Uterus (tissue), 2 donors: ENCODE results near the gene STAG2.

Source experiments
- CTCF ChIP-seq, 4 experiments: fragments of 200-600 bp in 2 of 4; fragments of 450-650 bp in 2 of 4; sonication (generic) in 2 of 4; IDR thresholded peaks; one replicate each; pipeline ENCODE4 v1.5.1; 2016 to 2019; ENCODE audit warnings: antibody characterized with exemption in 4 of 4, mild to moderate bottlenecking in 2 of 4, moderate library complexity in 1 of 4
- POLR2A ChIP-seq, 2 donors: fragments of 450-650 bp; IDR thresholded peaks; one replicate each; pipeline ENCODE4 v1.6.1; 2016; ENCODE audit warnings: antibody characterized with exemption in 2 of 2, mild to moderate bottlenecking in 1 of 2, moderate library complexity in 1 of 2

GRCh38 chrX:124117325-124117724 is 155.8 kb downstream of the STAG2 start:
- no peak for TF ChIP-seq CTCF (IDR thresholded peaks at IDR 0.05)
- TF ChIP-seq POLR2A (IDR thresholded peaks at IDR 0.05), result no peak
